KG1 (cell line): Measurements from ENCODE around the gene FIZ1.
A peak's percentile ranks its signal among the peaks of the same experiment; 100 is the strongest.

Experiments
- DNase-seq: peaks from one replicate; lab custom pipeline; 2025; lab: John Stamatoyannopoulos, UW

The FIZ1 gene

GRCh38 chr19:55599468-55599841, at the start of gene FIZ1:
Gene FIZ1 (minus strand): TSS chr19:55599517. CDS start chr19:55597865, 1,652 bp downstream.
- peak; percentile 96 for DNase-seq

- DNase-seq = no peak
These were observed 49.4 kb upstream of the FIZ1 start for GRCh38 chr19:55648585-55649267.

GRCh38 chr19:55647732-55648584, 48.6 kb upstream of the FIZ1 start, which contains the start of gene CCDC106:
Gene CCDC106 (plus strand): TSS chr19:55648212. CDS start chr19:55649047, 835 bp downstream.
- DNase-seq = peak; percentile 74

GRCh38 chr19:55646889-55647731, 47.8 kb upstream of the FIZ1 start:
- no peak for DNase-seq

GRCh38 chr19:55645512-55645881, 46.2 kb upstream of the FIZ1 start:
- DNase-seq = no peak

GRCh38 chr19:55644842-55645511, 45.7 kb upstream of the FIZ1 start:
- DNase-seq = no peak

- DNase-seq = no peak
These were observed 45.0 kb upstream of the FIZ1 start for GRCh38 chr19:55644191-55644833.

GRCh38 chr19:55643887-55644176, 44.5 kb upstream of the FIZ1 start:
- DNase-seq = no peak

GRCh38 chr19:55643003-55643886, 43.9 kb upstream of the FIZ1 start, which contains the start of gene ZNF581:
Gene ZNF581 (plus strand): TSS chr19:55643649. CDS start chr19:55644572, 923 bp downstream.
- peak; percentile 80 for DNase-seq

GRCh38 chr19:55642153-55643002, 43.1 kb upstream of the FIZ1 start:
- no peak for DNase-seq

- DNase-seq = peak; percentile 54
These were observed 42.3 kb upstream of the FIZ1 start for GRCh38 chr19:55641426-55642152.

GRCh38 chr19:55640577-55641425, 41.5 kb upstream of the FIZ1 start, which contains the start of gene ZNF580:
Gene ZNF580 (plus strand): TSS chr19:55641002. CDS start chr19:55642509, 1,507 bp downstream.
- DNase-seq = no peak

- DNase-seq = no peak
These were observed 40.8 kb upstream of the FIZ1 start for GRCh38 chr19:55640043-55640576.

GRCh38 chr19:55638864-55639359, 39.6 kb upstream of the FIZ1 start:
- peak; percentile 59 for DNase-seq

- DNase-seq = no peak
These were observed 38.2 kb upstream of the FIZ1 start for GRCh38 chr19:55637534-55637933.

- DNase-seq = no peak
These were observed 37.4 kb upstream of the FIZ1 start for GRCh38 chr19:55636723-55637122.

- DNase-seq = no peak
These were observed 36.6 kb upstream of the FIZ1 start for GRCh38 chr19:55635856-55636440.
